ENCODE data around the gene MPL. TPM values are rescaled to one million over a fixed set of nuclear protein-coding genes. Genes with fewer than 3 reads are reported as not detected.

The MPL gene
- total and polyA plus RNA-seq, 10 donors, result 0.47 to 2.2 (median 1.3) TPM; not detected in 4

GRCh38 chr1:43354936-43355335 lies 17.3 kb downstream of the MPL start:
- intact Hi-C loops (cut with DNase I; ENCODE audit: low total_unique reads), result no loop called here

GRCh38 chr1:43357251-43357650 lies 19.6 kb downstream of the MPL start:
- peaks cover 12 to 43% (median 23%) of the 10 kb centered on the region in 6 donors for H3K4me1 ChIP-seq
- H3K27ac ChIP-seq, result no peak overlapping the region
- no peaks in the 10 kb centered on the region for H3K9me3 ChIP-seq
- peaks cover 0 to 28% (median 10%) of the 10 kb centered on the region in 6 donors for H3K36me3 ChIP-seq
- 92 to 97% (median 95%) methylated on average over 4 of the region's 4 CpGs for WGBS, 5 donors
- intact Hi-C loops (cut with DNase I; ENCODE audit: low total_unique reads), result no loop called here
- no peak overlapping the region for H3K4me3 ChIP-seq
- H3K27me3 ChIP-seq (replicated peaks in 1 of 7), result no peaks in the 10 kb centered on the region
- no peak for DNase-seq
- TF ChIP-seq CTCF (IDR thresholded peaks at IDR 0.05 in 8 of 11, conservative IDR thresholded peaks at IDR 0.05 in 3 of 11), result no peak
- no peak for TF ChIP-seq POLR2AphosphoS5 (IDR thresholded peaks at IDR 0.05)
- TF ChIP-seq POLR2A (IDR thresholded peaks at IDR 0.05), result no peak

More at GRCh38 chr1:43354936-43355335, 17.3 kb downstream of the MPL start:
- Histone ChIP-seq H3K9me3 (no peaks in the 10 kb centered on the region), H3K4me3 (no peak overlapping the region), H3K27ac (no peak overlapping the region), H3K4me1 (peaks cover 12 to 26% (median 21%) of the 10 kb centered on the region in 6 donors), H3K36me3 (peaks cover 0 to 5% (median 0%) of the 10 kb centered on the region in 6 donors), H3K27me3 (replicated peaks in 1 of 7) (no peaks in the 10 kb centered on the region)
- no peak for DNase-seq
- TF ChIP-seq POLR2AphosphoS5 (IDR thresholded peaks at IDR 0.05) (no peak), POLR2A (IDR thresholded peaks at IDR 0.05) (no peak), CTCF (IDR thresholded peaks at IDR 0.05 in 8 of 11, conservative IDR thresholded peaks at IDR 0.05 in 3 of 11) (no peak)
- 90 to 100% (median 94%) methylated on average over 2 of the region's 2 CpGs for WGBS, 5 donors

GRCh38 chr1:43358121-43358745 lies 20.6 kb downstream of the MPL start:
- peak overlapping the region; percentile 82 to 96 (median 87) for H3K27ac ChIP-seq
- TF ChIP-seq CTCF (IDR thresholded peaks at IDR 0.05 in 8 of 11, conservative IDR thresholded peaks at IDR 0.05 in 3 of 11) (peak in 6 of 11 experiments; percentile 6 to 33 (median 26)), POLR2A (IDR thresholded peaks at IDR 0.05) (no peak), POLR2AphosphoS5 (IDR thresholded peaks at IDR 0.05) (no peak)
- WGBS, 5 donors, result 0 to 1% (median 1%) methylated on average over 17 to 33 of the region's 33 CpGs
- H3K4me1 ChIP-seq, result peaks cover 12 to 49% (median 23%) of the 10 kb centered on the region in 6 donors
- H3K36me3 ChIP-seq, result peaks cover 0 to 38% (median 20%) of the 10 kb centered on the region in 6 donors
- intact Hi-C loops (cut with DNase I; ENCODE audit: low total_unique reads), result no loop called here
- no peaks in the 10 kb centered on the region for H3K27me3 ChIP-seq (replicated peaks in 1 of 7)
- peak overlapping the region; percentile 63 to 88 (median 70) for H3K4me3 ChIP-seq
- no peaks in the 10 kb centered on the region for H3K9me3 ChIP-seq
- no peak for DNase-seq

All from spleen (tissue), 11 donors.